Measurements from ENCODE around the gene CTSZ. TPM values are rescaled to one million over a fixed set of nuclear protein-coding genes. Genes with fewer than 3 reads are reported as not detected.

CTSZ gene
- total RNA-seq, 1 experiment from 2014 or later = 228 TPM

GRCh38 chr20:59031564-59032022 lies 24.5 kb upstream of the CTSZ start:
- DNase-seq (ENCODE audit: low spot score) = no peak

- DNase-seq (ENCODE audit: low spot score) = no peak
Measured at GRCh38 chr20:59030911-59031563, 24.0 kb upstream of the CTSZ start.

GRCh38 chr20:59028812-59029211 lies 21.8 kb upstream of the CTSZ start:
- no peak for DNase-seq (ENCODE audit: low spot score)

- no peak for DNase-seq (ENCODE audit: low spot score)
Measured at GRCh38 chr20:59027741-59028320, 20.8 kb upstream of the CTSZ start.

GRCh38 chr20:59026904-59027740 lies 20.1 kb upstream of the CTSZ start:
- no peak for DNase-seq (ENCODE audit: low spot score)

- no peak for DNase-seq (ENCODE audit: low spot score)
Measured at GRCh38 chr20:59025511-59025910, 18.5 kb upstream of the CTSZ start.

- DNase-seq (ENCODE audit: low spot score) = no peak
Measured at GRCh38 chr20:59025086-59025485, 18.0 kb upstream of the CTSZ start.

- DNase-seq (ENCODE audit: low spot score) = no peak
Measured at GRCh38 chr20:59024111-59024530, 17.1 kb upstream of the CTSZ start.

GRCh38 chr20:59023616-59024015 lies 16.6 kb upstream of the CTSZ start:
- DNase-seq (ENCODE audit: low spot score) = no peak

- DNase-seq (ENCODE audit: low spot score) = no peak
Measured at GRCh38 chr20:59022754-59023153, 15.7 kb upstream of the CTSZ start.

- peak; percentile 71 for DNase-seq (ENCODE audit: low spot score)
Measured at GRCh38 chr20:59020938-59021551, 14.0 kb upstream of the CTSZ start.

- DNase-seq (ENCODE audit: low spot score) = no peak
Measured at GRCh38 chr20:59019217-59019616, 12.2 kb upstream of the CTSZ start, which contains the start of gene TUBB1. TSS of gene TUBB1 (plus strand) at chr20:59019429. CDS start at chr20:59019523, 94 bp downstream.

- no peak for DNase-seq (ENCODE audit: low spot score)
Measured at GRCh38 chr20:59018817-59019216, 11.8 kb upstream of the CTSZ start.

GRCh38 chr20:59017493-59018231 lies 10.6 kb upstream of the CTSZ start:
- no peak for DNase-seq (ENCODE audit: low spot score)

- DNase-seq (ENCODE audit: low spot score) = no peak
Measured at GRCh38 chr20:59016795-59017492, 9.9 kb upstream of the CTSZ start.

- no peak for DNase-seq (ENCODE audit: low spot score)
Measured at GRCh38 chr20:59015812-59016711, 9.0 kb upstream of the CTSZ start.

GRCh38 chr20:59015411-59015810 lies 8.4 kb upstream of the CTSZ start:
- DNase-seq (ENCODE audit: low spot score) = no peak

GRCh38 chr20:59014680-59015389 lies 7.8 kb upstream of the CTSZ start:
- DNase-seq (ENCODE audit: low spot score) = no peak

GRCh38 chr20:59013959-59014608 lies 7.0 kb upstream of the CTSZ start:
- DNase-seq (ENCODE audit: low spot score) = peak; percentile 71

All from A172 (cell line).